SK-N-SH (cell line): ENCODE data around the gene P2RX2. TPM values are rescaled to one million over a fixed set of nuclear protein-coding genes. Genes with fewer than 3 reads are reported as not detected.

Experiments used
- CTCF ChIA-PET: fragments of 300-600, 350-600 bp; formaldehyde crosslinking; extraction: SDS; loops from one replicate; lab custom pipeline; 2021; lab: Yijun Ruan, JAX
- POLR2A ChIA-PET: fragments of 350-600 bp; sonication (Branson Sonifier 250); formaldehyde crosslinking; extraction: SDS; loops from one replicate; lab custom pipeline; 2020; ENCODE audit warnings: antibody characterized with exemption, inconsistent platforms; lab: Yijun Ruan, JAX
- DNase-seq: peaks from one replicate; pipeline ENCODE4 v3.0.0; 2012
- H2AFZ ChIP-seq: fragments of 200-600 bp; sonication (generic); 2 replicates; pipeline ENCODE4 v1.8.1; 2016; ENCODE audit warnings: antibody characterized with exemption, mild to moderate bottlenecking, low read depth
- H3F3A ChIP-seq: fragments of 200-600 bp; sonication (generic); replicated peaks from 2 replicates; pipeline ENCODE3; 2016; ENCODE audit warnings: antibody characterized with exemption, mild to moderate bottlenecking; ENCODE audit not compliant: insufficient read depth
- H3K27ac ChIP-seq, 2 experiments: fragments of 200-500 bp in 1 of 2; fragments of 200-600 bp in 1 of 2; sonication (Bioruptor generic) in 1 of 2; sonication (generic), shearing (Covaris generic) in 1 of 2; 2 replicates each; pipeline versions ENCODE4 v1.5.1 to v1.6.1; 2014 to 2016; ENCODE audit warnings: low read depth in 2 of 2, inconsistent platforms in 1 of 2, low read length in 1 of 2, mild to moderate bottlenecking in 1 of 2, mixed read lengths in 1 of 2
- H3K27me3 ChIP-seq: fragments of 200-600 bp; sonication (generic), shearing (Covaris generic); 2 replicates; pipeline ENCODE4 v1.6.1; 2016; ENCODE audit warnings: mixed run types; ENCODE audit not compliant: insufficient read depth
- H3K36me3 ChIP-seq, 2 experiments: fragments of 200-500 bp in 1 of 2; fragments of 200-600 bp in 1 of 2; sonication (Bioruptor generic) in 1 of 2; sonication (generic) in 1 of 2; replicated peaks in 1 of 2; 2 replicates each; pipeline versions ENCODE3 to v1.5.1; 2014 to 2016; ENCODE audit warnings: low read length in 1 of 2, mild to moderate bottlenecking in 1 of 2; ENCODE audit not compliant: insufficient read depth in 2 of 2, control insufficient read depth in 1 of 2
- H3K4me1 ChIP-seq, 2 experiments: fragments of 200-500 bp in 1 of 2; fragments of 200-600 bp in 1 of 2; sonication (Bioruptor generic) in 1 of 2; sonication (generic), shearing (Covaris generic) in 1 of 2; 2 replicates each; pipeline versions ENCODE4 v1.5.1 to v1.6.1; 2014 to 2016; ENCODE audit warnings: low read depth in 1 of 2, low read length in 1 of 2, mixed run types in 1 of 2; ENCODE audit not compliant: insufficient read depth in 2 of 2, control insufficient read depth in 1 of 2
- H3K4me2 ChIP-seq: fragments of 200-600 bp; sonication (generic), shearing (Covaris generic); 2 replicates; pipeline ENCODE4 v1.6.1; 2017; ENCODE audit warnings: mixed run types
- H3K4me3 ChIP-seq, 2 experiments: fragments of 200-500 bp in 1 of 2; fragments of 200-600 bp in 1 of 2; sonication (Bioruptor generic) in 1 of 2; sonication (generic), shearing (Covaris generic) in 1 of 2; 2 replicates each; pipeline versions ENCODE4 v1.5.1 to v1.8.1; 2014 to 2016; ENCODE audit warnings: low read depth in 2 of 2, inconsistent platforms in 1 of 2, low read length in 1 of 2, mild to moderate bottlenecking in 1 of 2, mixed read lengths in 1 of 2, moderate library complexity in 1 of 2
- H3K79me2 ChIP-seq: fragments of 200-600 bp; sonication (generic); 2 replicates; pipeline ENCODE4 v1.8.1; 2017; ENCODE audit warnings: mild to moderate bottlenecking; ENCODE audit not compliant: insufficient read depth
- H3K9ac ChIP-seq: fragments of 200-600 bp; sonication (generic); 2 replicates; pipeline ENCODE4 v1.6.1; 2017; ENCODE audit warnings: mixed run types
- H3K9me2 ChIP-seq: fragments of 200-600 bp; sonication (generic); 2 replicates; pipeline ENCODE4 v1.6.1; 2017; ENCODE audit warnings: mixed run types
- H3K9me3 ChIP-seq: fragments of 200-600 bp; sonication (generic); 2 replicates; pipeline ENCODE4 v1.6.1; 2017; ENCODE audit warnings: mixed run types, mild to moderate bottlenecking, moderate library complexity
- H4K20me1 ChIP-seq: fragments of 200-600 bp; sonication (generic); 2 replicates; pipeline ENCODE4 v1.6.1; 2017; ENCODE audit warnings: mild to moderate bottlenecking, mixed run types; ENCODE audit not compliant: insufficient read depth
- CTCF ChIP-seq: fragments of 200-600 bp; sonication (generic); IDR thresholded peaks from 2 replicates; pipeline ENCODE4 v1.6.1; 2017; ENCODE audit warnings: antibody characterized with exemption, mild to moderate bottlenecking, moderate library complexity
- FOXJ3 ChIP-seq: sonication (generic); formaldehyde crosslinking; IDR thresholded peaks from 2 replicates; pipeline ENCODE4 v1.5.1; 2020; ENCODE audit warnings: mild to moderate bottlenecking, missing genetic modification reagents
- FOXM1 ChIP-seq: IDR thresholded peaks from 2 replicates; pipeline ENCODE4 v1.4.0; 2012; ENCODE audit warnings: low read depth, mild to moderate bottlenecking
- GABPA ChIP-seq: IDR thresholded peaks from 2 replicates; pipeline ENCODE4 v1.4.0; 2012; ENCODE audit warnings: low read depth, mild to moderate bottlenecking
- GATA2 ChIP-seq: sonication (generic); formaldehyde crosslinking; IDR thresholded peaks from 2 replicates; pipeline ENCODE4 v1.5.0; 2020; ENCODE audit warnings: mild to moderate bottlenecking, missing genetic modification reagents
- MEF2A ChIP-seq: IDR thresholded peaks from 2 replicates; pipeline ENCODE4 v1.4.0; 2012; ENCODE audit warnings: low read depth, borderline replicate concordance
- NFIC ChIP-seq: IDR thresholded peaks from 2 replicates; pipeline ENCODE4 v1.4.0; 2012; ENCODE audit warnings: borderline replicate concordance
- POLR2AphosphoS5 ChIP-seq: IDR thresholded peaks from 2 replicates; pipeline ENCODE4 v1.6.1; 2012; ENCODE audit warnings: low read depth, low read length
- RFX5 ChIP-seq: IDR thresholded peaks from 2 replicates; pipeline ENCODE4 v1.6.1; 2012; ENCODE audit warnings: mild to moderate bottlenecking, improper control_type of control experiment, low read length
- RXRA ChIP-seq: IDR thresholded peaks from 2 replicates; pipeline ENCODE4 v1.4.0; 2012; ENCODE audit warnings: low read depth, mild to moderate bottlenecking, borderline replicate concordance
- SIN3A ChIP-seq: IDR thresholded peaks from 2 replicates; pipeline ENCODE4 v1.6.1; 2012; ENCODE audit warnings: low read depth, mild to moderate bottlenecking, low read length, moderate library complexity, borderline replicate concordance
- USF2 ChIP-seq: fragments of 150-350 bp; IDR thresholded peaks from 2 replicates; pipeline ENCODE4 v1.6.1; 2017; ENCODE audit warnings: antibody characterized with exemption, low read length, low read depth, borderline replicate concordance
- WGBS: methylation state at CpG from one replicate; pipeline ENCODE4 v1.1.6; 2017; ENCODE audit warnings: low lambda C conversion rate; 5-methylcytosine and 5-hydroxymethylcytosine counted together
- polyA plus RNA-seq, 3 experiments: library from polyadenylated mRNA; depleted of rRNA; stranded (reverse); fragments of >200 nt; gene quantifications; 2 replicates each; pipeline ENCODE4 v1.2.3, GENCODE V29; 2012

Gene P2RX2
- polyA plus RNA-seq, 1 of the 3 experiments (the other 2 are of a cell fraction), result 0.03 TPM

DNA sequence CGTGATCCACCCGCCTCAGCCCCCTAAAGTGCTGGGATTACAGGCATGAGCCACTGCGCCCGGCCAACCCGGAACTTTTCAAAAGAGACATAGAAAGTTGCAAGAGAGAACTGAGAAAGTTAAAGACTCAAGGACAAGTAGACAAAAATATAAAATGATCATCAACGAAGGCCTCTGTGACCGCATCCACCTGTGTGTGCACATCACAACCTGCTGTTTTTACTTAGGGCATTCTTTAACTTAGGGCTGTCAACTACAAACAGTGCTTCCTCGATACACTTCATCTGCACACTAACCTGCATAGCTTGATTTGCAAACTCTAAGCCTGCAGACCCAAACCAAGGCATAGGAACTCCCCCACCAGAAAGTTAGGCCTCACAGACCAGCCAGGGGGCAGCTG, 14.8 kb downstream of the P2RX2 start:
- TF ChIP-seq CTCF (no peak), RXRA (no peak), MEF2A (no peak), GABPA (no peak), POLR2AphosphoS5 (no peak), SIN3A (no peak), FOXM1 (no peak), GATA2 (CRISPR knock-in tag) (no peak), NFIC (no peak)
- H3K4me2 ChIP-seq, result no peak overlapping the region

GRCh38 chr12:132633901-132634300, 15.3 kb downstream of the P2RX2 start:
- Histone ChIP-seq H3F3A (no peaks in the 10 kb centered on the region), H3K4me1 (no peaks in the 10 kb centered on the region), H3K79me2 (no peaks in the 10 kb centered on the region), H3K4me3 (no peak overlapping the region), H3K27ac (no peak overlapping the region), H4K20me1 (no peaks in the 10 kb centered on the region)
- CTCF ChIA-PET, result interaction anchor here (1.9 kb wide), 1 partner anchor 19 kb away, joined by 8 read pairs; no protein-coding TSS in a partner anchor
- WGBS, result 93% methylated on average over 8 of the region's 10 CpGs
- no peak for DNase-seq
- TF ChIP-seq USF2 (no peak), RFX5 (no peak), FOXJ3 (CRISPR knock-in tag) (no peak)
- TF ChIP-seq, all 33 proteins: peak for 0
- Histone ChIP-seq H3K9me2 (no peaks in the 10 kb centered on the region), H3K4me2 (no peak overlapping the region), H3K27me3 (no peaks in the 10 kb centered on the region), H3K9ac (no peak overlapping the region), H3K9me3 (no peaks in the 10 kb centered on the region), H3K36me3 (peaks cover 0 to 34% of the 10 kb centered on the region in 2 experiments), H2AFZ (no peak overlapping the region)
- POLR2A ChIA-PET, result no interaction called here

More for the DNA sequence above, 14.8 kb downstream of the P2RX2 start:
- Histone ChIP-seq H3F3A (no peaks in the 10 kb centered on the region), H3K9me2 (no peaks in the 10 kb centered on the region), H3K27me3 (no peaks in the 10 kb centered on the region), H3K79me2 (no peaks in the 10 kb centered on the region), H2AFZ (no peak overlapping the region), H4K20me1 (no peaks in the 10 kb centered on the region), H3K9me3 (no peaks in the 10 kb centered on the region), H3K4me3 (no peak overlapping the region), H3K4me1 (no peaks in the 10 kb centered on the region), H3K27ac (no peak overlapping the region), H3K9ac (no peak overlapping the region), H3K36me3 (peaks cover 0 to 33% of the 10 kb centered on the region in 2 experiments)
- DNase-seq, result no peak
- CTCF ChIA-PET, result interaction anchor here (1.9 kb wide), 1 partner anchor 19 kb away, joined by 8 read pairs; no protein-coding TSS in a partner anchor
- POLR2A ChIA-PET, result no interaction called here
- 99% methylated on average over 8 of the region's 8 CpGs for WGBS
